Hepatocyte (in vitro differentiated cells): ENCODE results near the gene DHX8. TPM values are rescaled to one million over a fixed set of nuclear protein-coding genes. Genes with fewer than 3 reads are reported as not detected.
"Not testable (repeated sequence)": the region's sequence is repeated elsewhere in the genome, so short reads cannot be mapped to it uniquely, and the experiment has no call there.

Experiments
- DNase-seq: peaks from one replicate; pipeline ENCODE4 v3.0.0-alpha.2; 2016; ENCODE audit warnings: low spot score
- H2AFZ ChIP-seq: fragments of 200-600 bp; sonication (generic); 2 replicates; pipeline ENCODE4 v1.6.0; 2016; ENCODE audit warnings: antibody characterized with exemption, mild to moderate bottlenecking
- H3K27ac ChIP-seq: fragments of 200-600 bp; sonication (generic); 2 replicates; pipeline ENCODE4 v1.5.1; 2016; ENCODE audit warnings: mild to moderate bottlenecking
- H3K27me3 ChIP-seq: fragments of 200-600 bp; sonication (generic); 2 replicates; pipeline ENCODE4 v1.6.1; 2016
- H3K36me3 ChIP-seq: fragments of 200-600 bp; sonication (generic); replicated peaks from 2 replicates; pipeline ENCODE4 v1.5.1; 2016; ENCODE audit warnings: low read depth; ENCODE audit not compliant: insufficient read depth
- H3K4me1 ChIP-seq: fragments of 200-600 bp; sonication (generic); 2 replicates; pipeline ENCODE4 v1.5.1; 2016; ENCODE audit warnings: mild to moderate bottlenecking, moderate library complexity; ENCODE audit not compliant: insufficient read depth
- H3K4me2 ChIP-seq: fragments of 200-600 bp; sonication (generic); 2 replicates; pipeline ENCODE4 v1.6.0; 2016
- H3K4me3 ChIP-seq: fragments of 200-600 bp; sonication (generic); 2 replicates; pipeline ENCODE4 v1.5.1; 2016; ENCODE audit warnings: mild to moderate bottlenecking
- H3K79me2 ChIP-seq: fragments of 200-600 bp; sonication (generic); 2 replicates; pipeline ENCODE4 v1.6.0; 2017; ENCODE audit warnings: mild to moderate bottlenecking
- H3K9me2 ChIP-seq: fragments of 200-600 bp; sonication (generic); replicated peaks from 2 replicates; pipeline ENCODE4 v1.6.0; 2017; ENCODE audit warnings: mild to moderate bottlenecking; ENCODE audit not compliant: insufficient read depth
- H3K9me3 ChIP-seq: fragments of 200-600 bp; sonication (generic); 2 replicates; pipeline ENCODE4 v1.5.1; 2016; ENCODE audit warnings: low read depth, mild to moderate bottlenecking
- H4K20me1 ChIP-seq: fragments of 200-600 bp; sonication (generic); 2 replicates; pipeline ENCODE4 v1.6.0; 2016; ENCODE audit warnings: mild to moderate bottlenecking; ENCODE audit not compliant: insufficient read depth, poor library complexity, severe bottlenecking
- EZH2 ChIP-seq: fragments of 200-600 bp; sonication (generic); IDR thresholded peaks from 2 replicates; pipeline ENCODE4 v1.6.1; 2016; ENCODE audit warnings: antibody characterized with exemption, mild to moderate bottlenecking, borderline replicate concordance
- EZH2phosphoT487 ChIP-seq: fragments of 200-600 bp; sonication (generic); IDR thresholded peaks from one replicate; pipeline ENCODE4 v1.6.1; 2018; ENCODE audit warnings: antibody characterized with exemption, mild to moderate bottlenecking, low read depth, moderate library complexity; ENCODE audit not compliant: unreplicated experiment, severe bottlenecking
- WGBS: methylation state at CpG from one replicate; pipeline ENCODE4 v1.1.6; 2016; ENCODE audit warnings: low lambda C conversion rate; ENCODE audit errors: missing lambda C conversion rate; 5-methylcytosine and 5-hydroxymethylcytosine counted together
- polyA plus RNA-seq: library from polyadenylated mRNA; unstranded; fragments of >200 nt; fragmentation: Nextera tagmentation; extraction: Ambion mirVana; gene quantifications from 2 replicates; pipeline ENCODE4 v1.2.1, GENCODE V29; 2016
- total RNA-seq: library from RNA; depleted of rRNA; stranded (reverse); fragments of >200 nt; gene quantifications from 2 replicates; pipeline ENCODE4 v1.2.3, GENCODE V29; 2014
- TF ChIP-seq, protein P1 (sequence below): fragments of 200-600 bp; sonication (generic); IDR thresholded peaks from 2 replicates; pipeline ENCODE4 v1.5.1; 2016; ENCODE audit warnings: antibody characterized with exemption, mild to moderate bottlenecking; ENCODE audit not compliant: poor library complexity

The DHX8 gene
- total and polyA plus RNA-seq, 2 experiments from 2014 or later = 26.6 to 35.0 TPM

DNA sequence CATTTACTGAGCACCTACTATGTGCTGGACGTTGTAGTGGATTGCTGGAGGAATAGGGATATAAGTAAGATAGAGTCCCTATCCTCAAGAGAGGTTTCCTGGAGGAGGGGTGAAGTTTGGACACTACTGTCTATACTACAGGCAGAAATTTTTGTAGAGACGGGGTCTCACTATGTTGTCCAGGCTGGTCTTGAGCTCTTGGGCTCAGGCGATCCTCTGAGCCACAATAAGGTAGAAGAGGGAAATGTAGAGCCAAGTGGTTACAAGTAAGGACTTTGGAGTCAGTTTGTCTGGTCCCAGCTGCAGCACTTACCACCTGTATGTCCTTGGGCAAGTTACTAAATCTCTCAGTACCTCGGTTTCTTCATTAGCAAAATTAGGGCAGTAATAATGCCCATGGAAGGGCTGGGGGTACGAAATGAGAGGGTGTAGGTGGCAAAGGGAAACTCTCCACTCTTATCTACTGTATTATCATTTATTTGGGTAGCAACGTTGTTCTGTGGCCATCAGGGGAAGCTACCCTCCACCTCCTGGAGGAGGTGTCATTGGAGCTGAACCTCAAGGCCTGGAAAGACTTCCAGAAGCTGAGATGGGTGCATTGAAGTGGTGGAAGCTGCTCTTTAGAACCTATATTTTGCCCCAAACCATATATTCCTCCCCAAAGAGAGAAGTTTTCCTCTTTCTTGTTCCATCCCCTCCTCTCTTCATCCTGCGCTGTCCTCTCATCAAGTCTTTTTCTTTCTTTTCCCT lies 34.9 kb upstream of the DHX8 start:
- TF ChIP-seq EZH2 = no peak
- TF ChIP-seq, protein P1, sequence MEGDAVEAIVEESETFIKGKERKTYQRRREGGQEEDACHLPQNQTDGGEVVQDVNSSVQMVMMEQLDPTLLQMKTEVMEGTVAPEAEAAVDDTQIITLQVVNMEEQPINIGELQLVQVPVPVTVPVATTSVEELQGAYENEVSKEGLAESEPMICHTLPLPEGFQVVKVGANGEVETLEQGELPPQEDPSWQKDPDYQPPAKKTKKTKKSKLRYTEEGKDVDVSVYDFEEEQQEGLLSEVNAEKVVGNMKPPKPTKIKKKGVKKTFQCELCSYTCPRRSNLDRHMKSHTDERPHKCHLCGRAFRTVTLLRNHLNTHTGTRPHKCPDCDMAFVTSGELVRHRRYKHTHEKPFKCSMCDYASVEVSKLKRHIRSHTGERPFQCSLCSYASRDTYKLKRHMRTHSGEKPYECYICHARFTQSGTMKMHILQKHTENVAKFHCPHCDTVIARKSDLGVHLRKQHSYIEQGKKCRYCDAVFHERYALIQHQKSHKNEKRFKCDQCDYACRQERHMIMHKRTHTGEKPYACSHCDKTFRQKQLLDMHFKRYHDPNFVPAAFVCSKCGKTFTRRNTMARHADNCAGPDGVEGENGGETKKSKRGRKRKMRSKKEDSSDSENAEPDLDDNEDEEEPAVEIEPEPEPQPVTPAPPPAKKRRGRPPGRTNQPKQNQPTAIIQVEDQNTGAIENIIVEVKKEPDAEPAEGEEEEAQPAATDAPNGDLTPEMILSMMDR = no peak
- no peak for TF ChIP-seq EZH2phosphoT487
- H2AFZ ChIP-seq = no peak overlapping the region

DNA sequence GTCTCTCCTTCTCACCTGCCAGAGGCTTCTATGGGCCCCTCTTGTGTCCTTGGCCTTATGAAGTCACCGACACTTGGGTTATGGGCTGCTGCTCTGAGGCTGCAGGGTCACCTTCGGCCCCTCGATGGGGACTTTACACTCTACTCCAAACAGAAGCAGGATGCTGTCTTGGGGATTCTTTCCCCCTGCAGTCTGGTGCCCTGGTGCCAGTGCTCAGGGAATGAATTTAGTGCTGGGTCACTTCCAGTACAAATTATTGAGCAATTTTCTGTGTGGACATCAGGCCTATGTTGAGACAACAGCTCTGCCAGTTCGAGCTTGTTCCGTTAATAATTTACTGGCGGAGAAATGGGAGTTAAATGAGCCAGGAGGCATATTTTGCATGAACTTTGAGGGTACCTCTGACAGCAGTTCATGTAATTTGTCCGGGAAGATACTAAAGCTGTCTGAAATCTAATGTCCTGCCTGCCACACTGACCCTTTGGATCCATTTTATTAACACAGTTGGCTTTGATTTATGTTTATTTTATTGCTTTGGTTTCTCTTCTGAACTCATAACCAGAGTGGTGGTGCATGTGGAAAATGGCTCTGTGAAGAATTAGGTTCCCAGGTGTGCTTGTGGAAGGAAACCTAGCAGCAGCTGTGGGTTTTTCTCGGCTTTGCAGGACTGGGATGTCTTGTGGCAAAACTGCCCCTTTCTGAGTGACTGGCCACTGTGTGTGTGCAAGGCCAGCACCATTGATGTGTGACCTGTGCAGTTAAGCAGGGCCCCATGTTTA lies 34.1 kb upstream of the DHX8 start:
- DNase-seq = peak; percentile 44
- Histone ChIP-seq H3K9me2 (no peaks in the 10 kb centered on the region), H3K4me1 (peaks cover 7% of the 10 kb centered on the region), H3K4me3 (no peak overlapping the region), H4K20me1 (no peaks in the 10 kb centered on the region), H3K36me3 (no peaks in the 10 kb centered on the region), H2AFZ (no peak overlapping the region), H3K27ac (peak overlapping the region; percentile 17), H3K9me3 (no peaks in the 10 kb centered on the region), H3K27me3 (no peaks in the 10 kb centered on the region), H3K79me2 (no peaks in the 10 kb centered on the region), H3K4me2 (no peak overlapping the region)
- TF ChIP-seq EZH2 (no peak), EZH2phosphoT487 (no peak)
- TF ChIP-seq, protein P1 = no peak
- WGBS = 68% methylated on average over 8 of the region's 8 CpGs

More for the DNA sequence above, 34.9 kb upstream of the DHX8 start:
- 76% methylated on average over 7 of the region's 7 CpGs for WGBS
- H3K9me3 ChIP-seq = no peaks in the 10 kb centered on the region
- H3K27ac ChIP-seq = no peak overlapping the region
- no peaks in the 10 kb centered on the region for H3K9me2 ChIP-seq
- H3K36me3 ChIP-seq = no peaks in the 10 kb centered on the region
- H4K20me1 ChIP-seq = no peaks in the 10 kb centered on the region
- no peaks in the 10 kb centered on the region for H3K27me3 ChIP-seq
- H3K4me2 ChIP-seq = no peak overlapping the region
- H3K79me2 ChIP-seq = no peaks in the 10 kb centered on the region
- H3K4me1 ChIP-seq = peaks cover 13% of the 10 kb centered on the region
- no peak overlapping the region for H3K4me3 ChIP-seq
- no peak for DNase-seq

DNA sequence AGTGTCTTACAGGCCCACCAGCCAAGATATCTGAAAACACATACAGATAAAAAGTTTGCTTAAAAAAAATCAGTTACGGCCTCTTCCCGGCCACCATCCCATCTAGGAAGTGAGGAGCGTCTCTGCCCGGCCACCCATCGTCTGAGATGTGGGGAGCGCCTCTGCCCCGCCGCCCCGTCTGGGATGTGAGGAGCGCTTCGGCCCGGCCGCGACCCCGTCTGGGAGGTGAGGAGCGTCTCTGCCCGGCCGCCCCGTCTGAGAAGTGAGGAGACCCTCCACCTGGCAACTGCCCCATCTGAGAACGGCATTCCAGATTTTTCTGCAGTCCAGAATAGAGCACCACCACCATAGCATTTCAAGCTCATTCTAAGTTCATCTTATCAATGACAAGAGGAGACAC lies 33.0 kb upstream of the DHX8 start:
- H3K9me2 ChIP-seq, H3K79me2 ChIP-seq, DNase-seq, H3K9me3 ChIP-seq, H3K27ac ChIP-seq, H3K27me3 ChIP-seq, H3K4me3 ChIP-seq, H3K4me2 ChIP-seq, H2AFZ ChIP-seq, H4K20me1 ChIP-seq, H3K4me1 ChIP-seq, H3K36me3 ChIP-seq: not testable (repeated sequence)
- WGBS = 97% methylated on average over 20 of the region's 20 CpGs

DNA sequence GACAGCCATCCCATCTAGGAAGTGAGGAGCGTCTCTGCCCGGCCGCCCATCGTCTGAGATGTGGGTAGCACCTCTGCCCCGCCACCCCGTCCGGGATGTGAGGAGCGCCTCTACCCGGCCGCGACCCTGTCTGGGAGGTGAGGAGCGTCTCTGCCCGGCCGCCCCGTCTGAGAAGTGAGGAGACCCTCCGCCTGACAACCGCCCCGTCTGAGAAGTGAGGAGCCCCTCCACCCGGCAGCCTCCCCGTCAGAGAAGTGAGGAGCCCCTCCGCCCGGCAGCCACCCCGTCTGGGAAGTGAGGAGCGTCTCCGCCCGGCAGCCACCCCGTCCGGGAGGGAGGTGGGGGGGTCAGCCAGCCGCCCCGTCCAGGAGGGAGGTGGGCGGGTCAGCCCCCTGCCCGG lies 32.0 kb upstream of the DHX8 start:
- 90% methylated on average over 14 of the region's 32 CpGs for WGBS
- H3K9me3 ChIP-seq, H4K20me1 ChIP-seq, H3K9me2 ChIP-seq, DNase-seq, H3K36me3 ChIP-seq, H3K4me1 ChIP-seq, H3K4me3 ChIP-seq, H3K79me2 ChIP-seq, H3K27ac ChIP-seq, H3K27me3 ChIP-seq, H2AFZ ChIP-seq, H3K4me2 ChIP-seq: not testable (repeated sequence)
